HuH-7.5 (cell line): ENCODE data around the gene SEMA4A.
"Not testable (repeated sequence)": the region's sequence is repeated elsewhere in the genome, so short reads cannot be mapped to it uniquely, and the experiment has no call there.

Experiments used
- DNase-seq: peaks from one replicate; pipeline ENCODE4 v3.0.0; 2011; ENCODE audit warnings: low spot score

Gene SEMA4A

DNA sequence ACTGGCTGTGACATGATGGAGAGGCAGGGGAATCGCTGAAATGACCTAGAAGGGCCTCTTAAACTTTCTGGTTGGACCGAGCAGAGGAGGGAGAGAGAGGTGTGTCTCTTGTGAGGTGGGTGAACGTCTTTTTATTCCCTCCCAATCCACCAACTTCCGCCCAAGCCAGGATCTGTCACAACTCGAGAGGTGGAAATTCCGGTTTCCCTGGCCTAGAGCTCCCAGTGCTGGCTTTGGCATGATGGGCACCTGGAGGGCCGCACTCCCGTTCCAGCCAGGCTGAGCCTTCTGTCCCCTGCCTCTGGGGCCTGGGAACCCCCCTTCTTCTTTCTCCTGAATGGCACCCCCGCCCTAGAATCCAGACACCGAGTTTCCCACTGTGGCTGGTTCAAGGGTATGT is at the start of gene SEMA4A:
SEMA4A (plus strand) TSS at position 224 of the 400 bp plus-strand sequence. CDS start 994 bp downstream, outside the sequence.
- peak; percentile 48 for DNase-seq

DNA sequence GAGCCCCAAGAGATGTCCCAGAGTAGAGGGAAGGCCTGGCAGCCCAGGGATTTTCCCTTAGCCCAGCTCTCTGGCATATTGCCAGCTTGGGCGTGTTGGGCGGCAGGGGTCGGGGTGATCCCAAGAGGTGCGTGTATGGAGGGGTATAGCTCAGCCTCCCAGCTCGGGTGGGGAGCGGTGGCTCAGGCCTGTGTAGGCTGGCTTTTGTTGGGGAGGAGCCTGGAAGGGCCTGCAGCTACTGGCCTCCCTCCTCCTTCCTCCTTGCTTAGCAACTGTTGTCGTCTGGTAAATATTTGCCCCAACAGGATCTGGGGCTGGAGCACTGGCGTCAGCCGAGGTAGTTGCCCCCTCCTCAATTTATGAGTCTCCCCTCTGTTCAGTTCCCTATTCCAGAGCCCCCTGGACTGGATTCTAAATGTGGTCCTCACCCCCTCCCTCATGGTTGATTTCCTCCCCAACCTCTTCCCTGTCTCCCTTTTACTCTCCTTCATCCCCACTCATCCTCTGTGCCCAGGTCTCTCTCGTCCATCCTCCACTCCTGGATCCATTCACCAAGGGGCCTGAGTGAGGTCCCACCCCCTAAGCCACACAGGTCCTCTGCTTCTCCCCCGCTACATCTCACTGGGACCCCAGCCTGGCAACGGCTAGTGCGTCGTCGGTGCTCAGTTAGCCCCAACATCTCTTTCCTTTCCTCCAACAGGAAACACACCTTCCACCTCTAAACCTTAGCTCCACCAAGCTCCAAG is 49.1 kb upstream of the SEMA4A start:
- DNase-seq, result no peak

DNA sequence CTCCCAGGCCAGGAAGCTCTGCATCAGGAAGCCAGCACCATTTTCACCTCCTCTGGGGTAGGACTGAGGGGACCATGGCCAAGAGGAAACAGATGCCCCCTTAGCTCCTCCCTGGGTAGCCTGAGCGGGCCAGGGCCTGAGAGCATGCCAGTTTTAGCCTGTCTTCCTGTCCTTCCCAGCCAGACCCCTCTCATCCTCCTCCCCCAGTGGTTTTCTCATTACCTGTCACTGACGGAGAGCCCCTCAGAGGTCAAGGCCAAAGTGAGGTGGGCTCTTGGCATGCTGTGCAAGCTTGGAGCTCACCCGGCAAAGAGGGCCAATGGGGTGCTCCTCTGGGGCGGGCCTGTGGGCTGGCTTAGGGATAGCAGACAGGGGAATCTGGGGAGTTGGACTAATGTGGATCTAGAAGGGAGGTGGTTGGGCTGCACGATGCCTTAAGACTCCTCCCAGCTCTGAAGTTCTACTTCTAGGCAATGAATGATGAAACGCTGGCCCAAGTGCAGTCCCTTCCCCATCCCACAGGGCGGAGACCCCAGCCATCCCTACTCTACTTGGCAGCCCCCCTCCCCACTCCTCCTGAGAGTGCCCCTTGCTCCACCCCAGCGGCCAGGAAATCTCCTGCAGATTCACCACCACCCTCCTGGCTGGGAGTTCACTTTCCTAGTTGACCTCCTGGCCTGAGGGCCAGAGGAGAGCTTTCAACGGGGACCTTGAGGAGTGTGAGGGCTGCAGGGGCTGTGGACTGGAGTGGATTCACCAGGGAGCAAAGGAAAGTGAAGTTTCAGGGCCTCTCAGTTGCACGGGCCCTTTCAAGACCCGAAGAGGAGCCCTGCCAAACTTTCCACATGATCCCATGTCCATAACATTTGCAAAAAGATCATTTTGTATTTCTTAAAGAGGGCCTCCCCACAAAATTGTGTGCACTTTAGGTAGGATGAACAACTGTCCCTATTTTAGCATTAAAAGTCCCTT is 48.2 kb upstream of the SEMA4A start:
- no peak for DNase-seq

DNA sequence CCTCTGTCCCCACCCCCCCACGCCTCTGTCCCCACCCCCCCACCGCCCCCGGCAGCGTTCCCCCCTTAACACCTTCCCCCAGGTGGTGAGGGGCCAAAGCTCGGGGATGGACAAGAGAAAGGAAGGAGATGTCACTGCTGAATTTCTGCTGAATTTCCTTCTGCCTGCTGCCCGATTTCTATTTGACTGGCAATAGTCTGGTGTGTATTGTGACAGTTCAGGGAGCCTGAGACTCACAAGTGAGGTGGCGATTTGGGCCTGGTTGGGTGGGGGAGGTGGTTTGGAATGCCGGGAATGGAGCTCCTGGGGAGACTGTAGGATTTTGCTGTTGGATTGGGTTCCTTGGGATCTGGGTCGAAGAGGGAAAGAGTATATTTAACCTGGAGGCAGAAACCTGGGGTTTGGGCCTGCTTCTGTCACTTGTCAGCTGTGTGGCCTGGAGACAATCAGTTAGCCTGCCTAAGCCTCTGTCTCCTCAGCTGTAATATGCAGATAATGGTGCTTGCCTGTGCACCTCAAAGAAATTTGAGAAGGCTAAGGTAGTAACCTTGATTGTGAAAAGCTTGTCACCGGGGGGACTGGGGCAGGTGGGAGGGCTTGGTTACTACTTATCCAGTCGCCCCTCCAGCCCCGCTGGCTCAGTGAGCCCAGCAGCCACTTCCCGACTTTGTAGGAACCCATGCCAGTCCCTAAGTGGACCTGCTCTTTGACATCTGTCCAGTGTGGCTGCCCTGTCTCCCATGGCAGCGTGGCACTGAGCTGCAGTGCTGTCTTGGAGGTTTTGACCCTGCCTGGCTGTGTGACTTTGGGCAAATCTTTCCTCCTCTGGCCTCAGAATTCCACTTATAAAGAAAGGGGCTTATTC is 46.5 kb upstream of the SEMA4A start:
- no peak for DNase-seq

DNA sequence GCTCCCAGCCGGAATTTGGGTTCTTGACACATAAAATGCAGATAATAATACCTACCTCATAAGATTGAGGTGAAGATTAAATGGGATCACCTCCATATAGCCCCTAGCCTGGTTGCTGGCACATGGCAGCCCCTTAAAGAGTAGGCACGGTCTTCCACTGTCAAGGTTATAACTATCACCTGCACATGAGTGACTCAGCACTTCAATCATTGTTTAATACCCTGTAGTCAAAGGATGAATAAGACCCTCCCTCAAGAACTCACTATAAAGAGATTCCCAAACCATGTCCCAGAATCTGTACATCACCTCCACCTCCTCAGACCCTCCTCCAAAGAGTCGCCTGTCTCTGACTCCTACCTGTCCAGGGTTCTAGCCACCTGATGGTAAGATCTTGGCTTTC is 45.3 kb upstream of the SEMA4A start:
- no peak for DNase-seq

DNA sequence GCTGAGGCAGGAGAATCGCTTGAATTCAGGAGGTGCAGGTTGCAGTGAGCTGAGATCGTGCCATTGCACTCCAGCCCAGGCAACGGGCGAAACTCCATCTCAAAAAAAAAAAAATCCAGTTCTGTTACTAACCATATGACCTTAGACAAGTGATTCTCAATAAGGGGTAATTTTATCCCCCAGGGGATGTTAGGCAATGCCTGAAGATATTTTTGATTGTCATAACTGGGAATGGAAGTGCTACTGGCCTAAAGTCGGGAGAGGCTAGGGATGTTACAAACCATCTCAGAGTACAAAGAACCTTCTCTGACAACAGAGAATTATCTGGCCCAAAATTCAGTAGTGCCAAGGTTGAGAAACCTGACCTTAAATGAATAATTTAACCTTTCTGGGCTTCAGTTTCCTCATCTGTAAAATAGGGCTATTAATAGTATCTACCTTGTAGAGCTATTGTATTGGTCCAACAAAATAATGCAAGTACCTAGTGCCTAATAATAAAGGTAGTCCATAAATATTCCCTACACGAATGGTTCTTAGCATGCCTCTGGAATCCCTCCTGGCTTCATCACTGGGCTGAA is 44.6 kb upstream of the SEMA4A start:
- no peak for DNase-seq

DNA sequence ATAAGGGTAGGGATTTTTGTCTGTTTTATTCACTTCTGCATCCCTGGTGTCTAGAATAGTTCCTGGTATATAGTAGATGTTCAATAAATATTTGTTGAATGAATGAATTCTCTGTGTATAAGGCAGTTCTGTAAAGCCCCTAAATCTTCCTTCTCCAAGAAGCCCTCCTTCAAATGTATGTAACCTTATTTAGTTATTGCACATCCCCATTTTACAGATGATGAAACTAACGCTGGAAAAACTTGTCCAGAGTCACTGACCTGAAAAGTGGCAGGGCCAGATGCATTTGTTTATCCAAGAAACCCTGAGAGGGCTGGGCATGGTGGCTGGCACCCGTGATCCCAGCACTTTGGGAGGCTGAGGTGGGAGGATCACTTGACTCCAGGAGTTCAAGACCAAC is 43.1 kb upstream of the SEMA4A start:
- no peak for DNase-seq

DNA sequence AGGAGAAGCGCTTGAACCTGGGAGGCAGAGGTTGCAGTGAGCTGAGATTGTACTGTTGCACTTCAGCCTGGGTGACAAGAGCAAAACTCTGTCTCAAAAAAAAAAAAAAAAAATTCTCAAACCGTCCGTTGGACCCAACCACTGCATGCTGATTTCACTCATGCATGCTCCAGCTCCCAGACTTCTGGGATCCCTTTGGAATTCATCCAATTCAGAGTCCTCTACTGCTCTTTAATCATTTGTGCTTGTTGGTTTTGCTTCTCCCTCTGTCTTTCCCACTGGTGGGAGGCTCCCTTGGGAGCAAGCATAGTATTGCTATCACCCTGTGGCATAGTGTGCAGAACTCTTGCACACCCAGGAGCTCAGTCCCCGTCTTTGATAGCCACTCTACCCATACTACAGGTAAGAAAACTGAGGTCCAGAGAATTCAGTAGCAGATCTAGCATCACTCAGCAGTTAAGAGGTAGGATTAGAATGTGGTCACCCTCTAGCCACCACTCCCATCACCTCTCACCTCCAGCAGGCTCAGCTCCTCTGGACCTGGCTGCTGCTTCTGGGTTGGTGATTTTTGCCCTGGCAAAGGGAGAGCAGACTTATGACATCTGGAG is 41.9 kb upstream of the SEMA4A start:
- DNase-seq, result no peak

DNA sequence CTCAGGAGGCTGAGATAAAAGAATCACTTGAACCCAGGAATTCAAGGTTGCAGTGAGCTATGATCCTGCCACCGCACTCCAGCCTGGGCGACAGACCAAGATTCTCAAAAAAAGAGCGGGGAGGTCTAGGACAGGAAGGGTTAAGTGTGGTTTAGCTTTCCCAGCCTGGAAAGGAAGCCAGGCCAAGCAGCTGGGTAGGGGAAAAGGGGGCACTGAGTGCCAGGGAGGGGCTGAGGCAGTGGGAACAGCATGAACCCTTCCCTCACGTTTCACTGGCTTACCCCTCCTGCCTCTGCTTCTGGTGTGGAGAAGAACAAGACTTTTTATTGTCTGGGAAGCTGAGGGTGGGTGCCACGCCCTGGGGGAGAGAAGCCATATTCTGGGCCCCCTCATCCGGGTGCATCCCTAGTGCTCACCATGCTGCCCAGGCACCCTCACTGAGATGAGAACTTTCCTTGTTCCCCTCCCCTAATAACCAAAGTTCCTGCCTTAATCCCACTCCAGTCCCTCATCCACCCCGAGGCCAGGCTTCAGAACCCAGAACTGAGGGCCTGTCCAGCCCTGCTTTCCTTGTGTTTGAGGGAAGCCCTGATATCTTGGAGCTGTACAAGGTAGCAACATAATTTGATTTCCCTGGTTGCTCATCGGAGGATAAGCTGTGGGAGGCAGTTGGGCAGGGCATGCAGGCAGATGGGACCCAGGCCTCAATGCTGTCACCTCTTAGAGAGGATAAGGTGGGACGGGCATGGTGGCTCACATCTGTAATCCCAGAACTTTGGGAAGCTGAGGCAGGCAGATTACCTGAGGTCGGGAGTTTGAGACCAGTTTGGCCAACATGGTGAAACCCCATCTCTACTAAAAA is 40.9 kb upstream of the SEMA4A start:
- DNase-seq, result no peak

DNA sequence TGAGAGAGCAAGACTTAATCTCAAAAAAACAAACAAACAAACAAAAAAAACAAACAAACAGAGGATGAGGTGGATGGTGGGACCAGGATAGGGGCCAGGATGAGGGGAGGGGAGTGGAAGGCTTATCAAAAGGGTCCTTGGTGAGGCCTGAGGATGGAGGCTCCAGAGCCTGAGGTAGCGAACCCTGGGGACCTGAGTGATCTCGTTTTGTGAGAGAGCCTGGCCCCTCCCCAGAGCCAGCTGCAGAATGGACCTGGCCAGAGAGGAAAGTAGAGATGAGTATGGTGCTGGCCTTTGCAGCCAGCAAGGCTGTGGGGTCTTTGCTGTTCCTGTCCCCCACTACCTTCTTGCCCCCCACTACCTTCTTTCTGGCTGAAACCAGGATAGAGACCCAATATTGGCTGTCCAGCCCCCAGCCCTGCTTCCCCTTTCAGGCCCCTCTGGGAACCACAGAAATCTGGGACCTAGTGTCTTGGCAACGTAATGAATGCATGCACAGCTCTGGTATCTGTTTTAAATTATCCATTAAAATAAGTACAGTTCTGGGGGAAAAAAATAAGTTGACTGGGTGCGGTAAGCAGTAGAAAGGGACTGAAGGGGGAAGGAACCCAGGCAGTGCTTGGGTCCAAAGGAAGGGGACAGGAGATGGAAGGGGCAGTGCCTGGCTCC is 40.0 kb upstream of the SEMA4A start:
- no peak for DNase-seq

DNA sequence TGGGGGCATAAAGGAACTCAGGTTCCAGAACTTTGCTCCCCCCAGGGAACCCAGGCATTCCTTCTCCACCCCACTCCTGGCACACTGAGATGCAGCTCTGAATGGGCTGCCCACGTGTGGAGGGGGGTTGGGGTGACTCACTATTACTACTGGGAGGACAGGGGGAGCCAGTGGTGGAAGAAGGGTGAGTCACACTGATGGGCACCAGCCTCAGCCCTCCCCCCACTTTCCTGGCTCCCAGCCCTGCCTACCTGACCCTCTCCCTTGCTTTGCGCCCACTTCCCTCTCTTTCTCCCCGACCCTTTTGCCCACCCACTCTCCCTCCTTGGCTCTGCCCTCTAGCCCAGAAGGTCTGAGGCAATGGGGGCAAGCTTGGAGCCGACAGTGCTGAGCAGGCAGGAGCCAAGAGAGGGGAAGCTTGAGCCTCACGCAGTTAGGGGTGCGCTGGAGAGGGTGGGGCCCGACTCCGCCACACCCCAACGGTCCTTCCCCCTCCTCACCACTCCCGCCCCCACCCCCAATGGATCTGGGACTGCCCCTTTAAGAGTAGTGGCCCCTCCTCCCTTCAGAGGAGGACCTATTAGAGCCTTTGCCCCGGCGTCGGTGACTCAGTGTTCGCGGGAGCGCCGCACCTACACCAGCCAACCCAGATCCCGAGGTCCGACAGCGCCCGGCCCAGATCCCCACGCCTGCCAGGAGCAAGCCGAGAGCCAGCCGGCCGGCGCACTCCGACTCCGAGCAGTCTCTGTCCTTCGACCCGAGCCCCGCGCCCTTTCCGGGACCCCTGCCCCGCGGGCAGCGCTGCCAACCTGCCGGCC is 39.1 kb upstream of the SEMA4A start, which contains the start of gene LMNA:
LMNA (plus strand) TSS at position 611 of the 818 bp plus-strand sequence. CDS start 208 bp downstream, outside the sequence.
- peak; percentile 87 for DNase-seq

DNA sequence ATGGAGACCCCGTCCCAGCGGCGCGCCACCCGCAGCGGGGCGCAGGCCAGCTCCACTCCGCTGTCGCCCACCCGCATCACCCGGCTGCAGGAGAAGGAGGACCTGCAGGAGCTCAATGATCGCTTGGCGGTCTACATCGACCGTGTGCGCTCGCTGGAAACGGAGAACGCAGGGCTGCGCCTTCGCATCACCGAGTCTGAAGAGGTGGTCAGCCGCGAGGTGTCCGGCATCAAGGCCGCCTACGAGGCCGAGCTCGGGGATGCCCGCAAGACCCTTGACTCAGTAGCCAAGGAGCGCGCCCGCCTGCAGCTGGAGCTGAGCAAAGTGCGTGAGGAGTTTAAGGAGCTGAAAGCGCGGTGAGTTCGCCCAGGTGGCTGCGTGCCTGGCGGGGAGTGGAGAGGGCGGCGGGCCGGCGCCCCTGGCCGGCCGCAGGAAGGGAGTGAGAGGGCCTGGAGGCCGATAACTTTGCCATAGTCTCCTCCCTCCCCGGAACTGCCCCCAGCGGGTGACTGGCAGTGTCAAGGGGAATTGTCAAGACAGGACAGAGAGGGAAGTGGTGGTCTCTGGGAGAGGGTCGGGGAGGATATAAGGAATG is 38.4 kb upstream of the SEMA4A start:
- peak; percentile 76 for DNase-seq

DNA sequence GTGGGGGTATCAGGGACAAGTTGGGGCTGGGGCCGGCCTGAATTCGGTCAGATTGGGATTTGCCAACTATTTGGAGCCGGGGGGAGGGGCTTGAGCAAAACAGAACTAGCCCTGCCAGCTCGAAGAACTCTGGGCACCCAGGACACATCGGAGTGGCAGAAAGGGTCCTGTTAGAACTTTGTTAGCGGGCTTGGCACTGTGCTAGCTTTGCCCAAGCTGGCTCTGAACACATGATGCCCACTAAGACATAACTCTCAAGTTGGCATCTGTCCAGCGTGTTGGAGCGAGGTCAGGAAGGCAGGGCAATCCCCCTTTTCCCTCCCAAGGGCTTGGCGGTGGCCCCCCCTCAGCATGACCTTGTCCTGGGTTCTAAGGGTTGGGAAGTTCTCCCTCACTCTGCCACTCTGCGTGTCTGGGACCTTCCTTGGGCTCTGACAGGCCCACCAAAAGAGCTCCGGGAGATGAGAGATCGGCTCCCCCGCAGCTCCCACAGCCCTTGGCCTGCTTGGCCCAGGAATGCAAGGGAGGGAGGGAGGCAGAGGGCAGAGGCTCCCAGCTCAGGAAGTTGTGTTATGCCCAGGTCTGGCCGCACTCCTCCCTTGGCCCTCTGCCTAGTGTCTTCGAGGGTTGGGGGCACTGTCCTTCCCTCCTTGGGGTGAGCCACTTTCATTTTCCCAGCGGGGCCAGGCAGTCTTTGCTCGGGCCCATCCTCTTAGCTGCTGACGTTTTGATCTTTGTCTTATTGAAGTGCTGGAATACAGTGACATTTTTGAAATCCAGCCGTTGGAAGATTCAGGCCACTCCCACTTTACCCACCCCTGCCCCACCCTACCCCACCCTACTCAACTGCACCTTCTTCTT is 37.6 kb upstream of the SEMA4A start:
- peak; percentile 79 for DNase-seq

DNA sequence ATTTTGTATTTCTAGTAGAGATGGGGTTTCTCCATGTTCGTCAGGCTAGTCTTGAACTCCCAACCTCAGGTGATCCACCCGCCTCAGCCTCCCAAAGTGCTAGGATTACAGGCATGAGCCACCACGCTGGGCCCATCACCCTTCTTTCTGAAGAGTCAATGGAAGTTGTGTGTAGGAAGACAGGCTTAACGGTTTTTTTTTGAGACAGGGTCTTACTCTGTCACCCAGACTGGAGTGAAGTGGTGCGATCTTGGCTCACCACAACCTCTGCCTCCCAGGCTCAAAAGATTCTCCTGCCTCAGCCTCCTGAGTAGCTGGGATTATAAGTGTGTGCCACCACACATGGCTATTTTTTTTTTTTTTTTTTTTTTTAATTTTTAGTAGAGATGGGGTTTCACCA is 36.7 kb upstream of the SEMA4A start:
- DNase-seq, result not testable (repeated sequence)

DNA sequence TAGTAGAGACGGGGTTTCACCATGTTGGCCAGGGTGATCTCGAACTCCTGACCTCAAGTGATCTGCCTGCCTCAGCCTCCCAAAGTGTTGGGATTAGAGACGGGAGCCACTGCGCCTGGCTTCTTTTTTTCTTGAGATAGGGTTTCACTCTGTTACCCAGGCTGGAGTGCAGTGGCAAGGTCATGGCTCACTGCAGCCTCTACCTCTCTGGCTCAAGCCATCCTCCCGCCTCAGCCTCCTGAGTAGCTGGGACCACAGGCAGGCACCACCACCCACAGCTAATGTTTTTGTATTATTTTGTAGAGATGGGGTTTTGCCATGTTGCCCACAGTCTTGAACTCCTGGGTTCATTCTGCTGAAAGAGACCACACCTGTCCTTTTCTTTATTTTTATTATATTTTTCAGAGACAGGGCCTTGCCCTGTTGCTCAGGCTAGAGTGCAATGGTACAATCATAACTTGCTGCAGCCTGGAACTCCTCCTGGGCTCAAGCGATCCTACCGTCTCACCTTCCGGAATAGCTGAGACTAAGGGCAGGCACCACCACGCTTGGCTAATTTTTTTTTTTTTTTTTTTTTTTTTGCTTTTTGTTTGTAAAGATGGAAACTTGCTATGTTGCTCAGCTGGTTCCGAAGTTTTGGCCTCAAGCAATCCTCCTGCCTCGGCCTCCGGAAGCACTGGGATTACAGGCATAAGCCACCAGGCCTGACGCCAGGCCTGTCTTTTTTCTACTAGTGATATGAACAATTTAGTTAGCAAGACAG is 35.8 kb upstream of the SEMA4A start:
- no peak for DNase-seq

DNA sequence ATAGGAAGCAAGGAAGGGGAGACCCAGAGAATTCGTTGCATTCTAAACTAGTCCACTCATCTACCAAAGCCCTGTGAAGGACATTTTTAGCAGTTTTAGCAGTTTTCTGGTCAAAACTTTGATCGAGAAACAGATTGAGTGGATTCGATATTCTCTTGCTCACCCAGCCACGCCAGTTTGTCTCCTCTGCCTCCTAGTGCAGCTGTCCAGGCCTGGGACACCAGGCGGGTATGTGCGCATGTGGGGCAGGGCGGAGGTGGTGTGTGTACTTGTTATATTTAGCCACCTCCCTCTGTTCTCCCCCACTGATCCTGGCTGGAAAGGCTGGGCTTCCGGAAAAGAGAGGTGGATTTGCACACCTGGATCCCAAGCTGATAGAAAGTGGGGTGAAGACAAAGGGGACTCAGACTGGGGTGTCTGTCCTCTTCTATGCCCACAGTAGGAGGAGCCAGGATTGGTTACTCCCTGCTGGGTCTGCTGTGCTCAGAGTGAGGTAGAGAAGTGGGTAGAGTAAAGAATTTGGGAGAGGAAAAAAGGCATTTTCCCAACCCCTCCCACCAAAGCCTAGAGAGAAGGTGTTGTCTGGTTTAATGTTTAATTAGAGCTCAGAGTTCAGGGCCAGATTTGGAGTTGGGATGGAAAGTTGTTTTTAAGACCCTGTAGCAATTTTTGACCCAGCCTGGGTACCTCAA is 35.1 kb upstream of the SEMA4A start:
- DNase-seq, result peak; percentile 80
